Mesenchymal stem cell (in vitro differentiated cells and primary cell): Measurements from ENCODE around the gene CCDC87.
"Not testable (repeated sequence)": the region's sequence is repeated elsewhere in the genome, so short reads cannot be mapped to it uniquely, and the experiment has no call there.

Experiments
- DNase-seq: peaks from one replicate; pipeline ENCODE4 v3.0.0-alpha.2; 2013
- H2AFZ ChIP-seq: one replicate; pipeline ENCODE4 v1.6.1; 2013; ENCODE audit warnings: low read depth, mild to moderate bottlenecking, control low read depth, inconsistent platforms, low read length, moderate library complexity
- H2AK5ac ChIP-seq: 2 replicates; pipeline ENCODE4 v1.6.1; 2013; ENCODE audit warnings: low read length, moderate library complexity, mild to moderate bottlenecking, inconsistent platforms; ENCODE audit not compliant: severe bottlenecking
- H2BK120ac ChIP-seq: one replicate; pipeline ENCODE4 v1.6.1; 2013; ENCODE audit warnings: low read depth, mild to moderate bottlenecking, inconsistent platforms, low read length, moderate library complexity
- H2BK12ac ChIP-seq, 2 experiments: one replicate each; pipeline ENCODE4 v1.6.1; 2013; ENCODE audit warnings: inconsistent platforms in 2 of 2, low read length in 2 of 2, mild to moderate bottlenecking in 2 of 2, moderate library complexity in 2 of 2, control low read depth in 1 of 2
- H2BK15ac ChIP-seq: one replicate; pipeline ENCODE4 v1.6.1; 2013; ENCODE audit warnings: mild to moderate bottlenecking, low read depth, inconsistent platforms; ENCODE audit not compliant: poor library complexity, severe bottlenecking
- H2BK5ac ChIP-seq: 2 replicates; pipeline ENCODE4 v1.6.1; 2013; ENCODE audit warnings: low read depth, mild to moderate bottlenecking, low read length, control low read depth, inconsistent platforms; ENCODE audit not compliant: poor library complexity, severe bottlenecking
- H3K14ac ChIP-seq, 2 experiments: one replicate each; pipeline ENCODE4 v1.6.1; 2013; ENCODE audit warnings: inconsistent platforms in 2 of 2, low read length in 2 of 2, control low read depth in 1 of 2, mild to moderate bottlenecking in 1 of 2, moderate library complexity in 1 of 2
- H3K18ac ChIP-seq, 2 experiments: one replicate each; pipeline ENCODE4 v1.6.1; 2013; ENCODE audit warnings: inconsistent platforms in 2 of 2, low read length in 2 of 2, control low read depth in 1 of 2, low read depth in 1 of 2, mild to moderate bottlenecking in 1 of 2
- H3K23ac ChIP-seq, 2 experiments: one replicate each; pipeline ENCODE4 v1.6.1; 2013; ENCODE audit warnings: inconsistent platforms in 2 of 2, low read length in 2 of 2, mild to moderate bottlenecking in 2 of 2, moderate library complexity in 2 of 2, control low read depth in 1 of 2
- H3K27ac ChIP-seq: 2 replicates; pipeline ENCODE4 v1.5.1; 2013; ENCODE audit warnings: mild to moderate bottlenecking, moderate library complexity, low read length, control low read depth, inconsistent platforms; ENCODE audit not compliant: poor library complexity, severe bottlenecking
- H3K27me3 ChIP-seq, 2 experiments: 2 replicates each; pipeline versions ENCODE4 v1.6.1 to v1.7.0; 2013; ENCODE audit warnings: low read length in 2 of 2, mild to moderate bottlenecking in 2 of 2, moderate library complexity in 2 of 2, control low read depth in 1 of 2, inconsistent platforms in 1 of 2; ENCODE audit not compliant: control insufficient read depth in 1 of 2, insufficient read depth in 1 of 2
- H3K36me3 ChIP-seq, 2 experiments: 2 replicates each; pipeline versions ENCODE4 v1.6.1 to v1.7.0; 2013; ENCODE audit warnings: low read length in 2 of 2, control low read depth in 1 of 2, inconsistent platforms in 1 of 2, low read depth in 1 of 2, mild to moderate bottlenecking in 1 of 2; ENCODE audit not compliant: insufficient read depth in 2 of 2, control insufficient read depth in 1 of 2
- H3K4ac ChIP-seq, 2 experiments: one replicate each; pipeline ENCODE4 v1.6.1; 2013; ENCODE audit warnings: inconsistent platforms in 2 of 2, low read length in 2 of 2, mild to moderate bottlenecking in 2 of 2, moderate library complexity in 2 of 2, control low read depth in 1 of 2, low read depth in 1 of 2
- H3K4me1 ChIP-seq: 2 replicates; pipeline ENCODE4 v1.6.1; 2013; ENCODE audit warnings: low read depth, low read length, control low read depth; ENCODE audit not compliant: control insufficient read depth, insufficient read depth
- H3K4me2 ChIP-seq: 2 replicates; pipeline ENCODE4 v1.6.1; 2013; ENCODE audit warnings: low read length, mild to moderate bottlenecking, inconsistent platforms; ENCODE audit not compliant: poor library complexity, severe bottlenecking
- H3K4me3 ChIP-seq, 2 experiments: 2 replicates each; pipeline versions ENCODE4 v1.5.1 to v1.7.0; 2013; ENCODE audit warnings: low read length in 2 of 2, mild to moderate bottlenecking in 2 of 2, control low read depth in 1 of 2, low read depth in 1 of 2; ENCODE audit not compliant: insufficient read depth in 1 of 2
- H3K79me1 ChIP-seq: replicated peaks from 2 replicates; pipeline ENCODE4 v1.6.1; 2013; ENCODE audit warnings: mild to moderate bottlenecking, control low read depth, low read length, inconsistent platforms; ENCODE audit not compliant: poor library complexity, severe bottlenecking
- H3K9ac ChIP-seq: 2 replicates; pipeline ENCODE4 v1.7.0; 2013; ENCODE audit warnings: mild to moderate bottlenecking, low read length, moderate library complexity
- H3K9me3 ChIP-seq: 2 replicates; pipeline ENCODE4 v1.7.0; 2013; ENCODE audit warnings: mild to moderate bottlenecking, low read length; ENCODE audit not compliant: control insufficient read depth
- H4K8ac ChIP-seq: one replicate; pipeline ENCODE4 v1.6.1; 2013; ENCODE audit warnings: inconsistent platforms, mild to moderate bottlenecking, low read length, moderate library complexity
- H4K91ac ChIP-seq: one replicate; pipeline ENCODE4 v1.6.1; 2013; ENCODE audit warnings: mild to moderate bottlenecking, low read length, inconsistent platforms
- WGBS: methylation state at CpG from one replicate; pipeline ENCODE4 v1.1.7; 2013; ENCODE audit warnings: mixed read lengths; 5-methylcytosine and 5-hydroxymethylcytosine counted together

Gene CCDC87

DNA sequence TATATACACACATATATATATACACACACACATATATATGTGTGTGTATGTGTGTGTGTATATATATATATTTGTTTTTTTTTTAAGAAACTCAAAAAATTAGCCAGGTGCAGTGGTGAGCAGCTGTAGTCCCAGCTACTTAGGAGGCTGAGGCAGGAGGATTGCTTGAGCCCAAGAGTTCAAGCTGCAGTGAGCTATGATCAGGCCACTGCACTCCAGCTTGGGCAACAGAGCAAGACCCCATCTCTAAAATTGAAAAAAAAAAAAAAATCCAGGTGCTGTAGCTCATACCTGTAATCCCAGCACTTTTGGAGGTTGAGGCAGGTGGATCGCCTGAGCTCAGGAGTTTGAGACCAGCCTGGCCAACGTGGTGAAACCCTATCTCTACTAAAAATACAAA lies 3.5 kb downstream of the CCDC87 start:
- not testable (repeated sequence) for H2BK5ac ChIP-seq

DNA sequence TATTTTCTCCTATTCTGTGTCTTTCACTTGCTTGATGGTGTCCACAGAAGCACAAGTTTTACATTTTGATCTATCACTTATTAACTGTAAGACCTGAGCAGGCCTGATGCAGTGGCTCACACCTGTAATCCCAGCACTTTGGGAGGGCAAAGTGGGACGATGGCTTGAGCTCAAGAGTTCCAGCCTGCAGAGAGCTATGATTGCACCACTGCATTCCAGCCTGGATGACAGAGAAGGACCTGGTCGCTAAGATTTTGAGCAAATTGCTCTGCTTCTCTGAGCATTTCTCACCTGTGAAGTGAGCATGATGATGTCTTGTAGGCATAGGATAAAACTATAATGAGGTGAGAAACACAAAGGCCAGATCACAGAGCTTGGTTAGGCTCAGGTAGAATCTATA lies 6.7 kb downstream of the CCDC87 start:
- no peak overlapping the region for H2BK12ac ChIP-seq
- no peak overlapping the region for H2BK15ac ChIP-seq
- no peak overlapping the region for H3K4ac ChIP-seq
- peaks cover 0 to 4% of the 10 kb centered on the region in 2 experiments for H3K27me3 ChIP-seq
- H3K9ac ChIP-seq = no peak overlapping the region
- DNase-seq = no peak
- H2BK5ac ChIP-seq = no peak overlapping the region
- H3K36me3 ChIP-seq = no peaks in the 10 kb centered on the region
- H2AK5ac ChIP-seq = no peak overlapping the region
- peaks cover 5% of the 10 kb centered on the region for H3K9me3 ChIP-seq
- no peak overlapping the region for H3K14ac ChIP-seq
- H3K79me1 ChIP-seq = no peaks in the 10 kb centered on the region
- H3K27ac ChIP-seq = no peak overlapping the region
- H3K23ac ChIP-seq = no peak overlapping the region
- no peak overlapping the region for H4K91ac ChIP-seq
- no peak overlapping the region for H2AFZ ChIP-seq
- no peak overlapping the region for H3K18ac ChIP-seq
- no peak overlapping the region for H3K4me2 ChIP-seq
- H2BK120ac ChIP-seq = no peak overlapping the region
- no peak overlapping the region for H3K4me3 ChIP-seq
- no peak overlapping the region for H4K8ac ChIP-seq
- WGBS = 66% methylated on average over 2 of the region's 2 CpGs
- H3K4me1 ChIP-seq = no peaks in the 10 kb centered on the region

More for the DNA sequence above, 3.5 kb downstream of the CCDC87 start:
- Histone ChIP-seq H3K79me1 (peaks cover 17% of the 10 kb centered on the region), H3K4me1 (peaks cover 12% of the 10 kb centered on the region)
- not testable (repeated sequence) for H3K27ac ChIP-seq, H3K9me3 ChIP-seq, H3K4ac ChIP-seq, H2BK12ac ChIP-seq, DNase-seq, H3K4me3 ChIP-seq, H3K18ac ChIP-seq, H3K9ac ChIP-seq, H2AFZ ChIP-seq, H2BK120ac ChIP-seq, H4K91ac ChIP-seq, H2BK15ac ChIP-seq, H3K4me2 ChIP-seq, H3K23ac ChIP-seq, H3K36me3 ChIP-seq, H3K14ac ChIP-seq, H2AK5ac ChIP-seq, H3K27me3 ChIP-seq, H4K8ac ChIP-seq
- WGBS = 77% methylated on average over 2 of the region's 2 CpGs

DNA sequence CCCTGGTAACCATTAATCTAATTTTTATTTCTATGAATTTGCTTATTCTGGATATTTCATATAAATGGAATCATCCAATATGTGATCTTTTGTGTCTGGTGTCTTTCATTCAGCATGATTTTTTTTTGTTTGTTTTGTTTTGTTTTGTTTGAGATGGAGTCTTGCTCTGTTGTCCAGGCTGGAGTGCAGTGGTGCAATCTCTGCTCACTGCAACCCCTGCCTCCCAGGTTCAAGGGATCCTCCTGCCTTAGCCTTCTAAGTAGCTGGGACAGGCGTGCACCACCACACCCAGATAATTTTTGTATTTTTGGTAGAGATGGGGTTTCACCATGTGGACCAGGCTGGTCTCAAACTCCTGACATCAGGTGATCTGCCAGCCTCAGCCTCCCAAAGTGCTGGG lies 7.4 kb downstream of the CCDC87 start:
- H3K27ac ChIP-seq, H2BK15ac ChIP-seq, H4K8ac ChIP-seq, H3K14ac ChIP-seq, H3K36me3 ChIP-seq, H3K9ac ChIP-seq, H3K9me3 ChIP-seq, H3K4me1 ChIP-seq, H3K27me3 ChIP-seq, H4K91ac ChIP-seq, DNase-seq, H2AK5ac ChIP-seq, H3K18ac ChIP-seq, H3K23ac ChIP-seq, H3K4me3 ChIP-seq, H2BK12ac ChIP-seq, H3K79me1 ChIP-seq, H3K4me2 ChIP-seq, H2BK120ac ChIP-seq, H2AFZ ChIP-seq, H2BK5ac ChIP-seq, H3K4ac ChIP-seq: not testable (repeated sequence)
- WGBS = 100% methylated on average over 1 of the region's 1 CpG

DNA sequence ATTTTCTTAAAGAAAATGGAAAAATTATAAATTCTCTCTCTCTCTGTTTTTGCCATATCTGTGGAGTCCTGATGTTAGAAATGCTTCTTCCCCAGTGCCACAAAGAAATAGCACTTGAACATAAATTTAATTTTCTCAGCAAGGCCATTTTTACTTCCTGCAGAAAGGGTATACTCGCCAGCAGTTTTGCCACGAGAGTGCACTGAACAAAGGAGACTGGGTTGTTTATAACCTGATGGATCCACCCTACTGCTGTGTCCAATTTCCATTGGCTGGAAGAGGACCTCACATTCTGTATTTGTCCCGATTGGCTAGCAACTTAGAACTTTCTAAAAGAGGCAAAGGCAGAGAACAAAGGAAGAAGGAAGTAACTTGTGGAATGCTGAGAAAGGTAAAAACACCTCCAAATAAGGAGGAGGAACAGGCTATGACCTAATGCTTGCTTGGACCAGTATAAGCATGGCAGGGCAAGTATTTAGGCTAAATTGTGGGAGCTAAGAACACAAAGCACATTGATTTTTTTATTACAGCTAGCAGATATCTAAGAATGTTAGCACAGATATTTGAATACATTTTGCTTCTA lies 10.2 kb downstream of the CCDC87 start:
- H2BK12ac ChIP-seq, H3K9ac ChIP-seq, H3K4me3 ChIP-seq, H2AFZ ChIP-seq, H3K27ac ChIP-seq, H2BK5ac ChIP-seq, H3K9me3 ChIP-seq, H2BK120ac ChIP-seq, H4K8ac ChIP-seq, H4K91ac ChIP-seq, H3K4me2 ChIP-seq, H3K27me3 ChIP-seq, H2AK5ac ChIP-seq, H3K79me1 ChIP-seq, H3K4me1 ChIP-seq, H3K36me3 ChIP-seq, H3K18ac ChIP-seq, H3K4ac ChIP-seq, H2BK15ac ChIP-seq, DNase-seq, H3K23ac ChIP-seq, H3K14ac ChIP-seq: not testable (repeated sequence)
- 95% methylated on average over 3 of the region's 3 CpGs for WGBS
